HG02588 (cell line): Measurements from ENCODE around the gene CSNK1G1.
"Not testable (repeated sequence)": the region's sequence is repeated elsewhere in the genome, so short reads cannot be mapped to it uniquely, and the experiment has no call there.

Experiments used
- ATAC-seq: cut with Tn5 transposase; IDR thresholded peaks from one replicate; pipeline ENCODE4 v1.9.1; 2021; ENCODE audit warnings: mild to moderate bottlenecking, moderate library complexity; ENCODE audit not compliant: unreplicated experiment

Gene CSNK1G1

GRCh38 chr15:64247535-64247905 is 108.5 kb downstream of the CSNK1G1 start:
- no peak for ATAC-seq

- ATAC-seq = peak; percentile 87
Observed at GRCh38 chr15:64246364-64247189, 109.4 kb downstream of the CSNK1G1 start.

GRCh38 chr15:64245405-64245804 is 110.6 kb downstream of the CSNK1G1 start:
- ATAC-seq = no peak

GRCh38 chr15:64237677-64238076 is 118.3 kb downstream of the CSNK1G1 start:
- no peak for ATAC-seq

GRCh38 chr15:64236156-64236894 is 119.6 kb downstream of the CSNK1G1 start:
- no peak for ATAC-seq

GRCh38 chr15:64235552-64235951 is 120.4 kb downstream of the CSNK1G1 start:
- no peak for ATAC-seq

- ATAC-seq = no peak
Observed at GRCh38 chr15:64233299-64233698, 122.7 kb downstream of the CSNK1G1 start.

GRCh38 chr15:64232400-64232799 is 123.6 kb downstream of the CSNK1G1 start:
- ATAC-seq = no peak

- ATAC-seq = no peak
Observed at GRCh38 chr15:64229129-64229724, 126.7 kb downstream of the CSNK1G1 start.

- ATAC-seq = no peak
Observed at GRCh38 chr15:64225804-64226203, 130.2 kb downstream of the CSNK1G1 start.

GRCh38 chr15:64224511-64224910 is 131.5 kb downstream of the CSNK1G1 start:
- ATAC-seq = no peak

- ATAC-seq = no peak
Observed at GRCh38 chr15:64223882-64224281, 132.1 kb downstream of the CSNK1G1 start.

GRCh38 chr15:64222573-64223366 is 133.2 kb downstream of the CSNK1G1 start:
- ATAC-seq = no peak

- ATAC-seq = not testable (repeated sequence)
Observed at GRCh38 chr15:64221911-64222310, 134.1 kb downstream of the CSNK1G1 start.

- not testable (repeated sequence) for ATAC-seq
Observed at GRCh38 chr15:64217429-64217750, 138.6 kb downstream of the CSNK1G1 start.

GRCh38 chr15:64216730-64217428 is 139.1 kb downstream of the CSNK1G1 start:
- ATAC-seq = no peak

GRCh38 chr15:64216196-64216595 is 139.8 kb downstream of the CSNK1G1 start:
- ATAC-seq = no peak

- ATAC-seq = no peak
Observed at GRCh38 chr15:64213646-64214045, 142.3 kb downstream of the CSNK1G1 start.

GRCh38 chr15:64211696-64212095 is 144.3 kb downstream of the CSNK1G1 start:
- ATAC-seq = no peak

GRCh38 chr15:64210371-64210770 is 145.6 kb downstream of the CSNK1G1 start:
- no peak for ATAC-seq
